ENCODE data around the gene OR2C3.
A peak's percentile ranks its signal among the peaks of the same experiment; 100 is the strongest.
"Not testable (repeated sequence)": the region's sequence is repeated elsewhere in the genome, so short reads cannot be mapped to it uniquely, and the experiment has no call there.

OR2C3 gene

DNA sequence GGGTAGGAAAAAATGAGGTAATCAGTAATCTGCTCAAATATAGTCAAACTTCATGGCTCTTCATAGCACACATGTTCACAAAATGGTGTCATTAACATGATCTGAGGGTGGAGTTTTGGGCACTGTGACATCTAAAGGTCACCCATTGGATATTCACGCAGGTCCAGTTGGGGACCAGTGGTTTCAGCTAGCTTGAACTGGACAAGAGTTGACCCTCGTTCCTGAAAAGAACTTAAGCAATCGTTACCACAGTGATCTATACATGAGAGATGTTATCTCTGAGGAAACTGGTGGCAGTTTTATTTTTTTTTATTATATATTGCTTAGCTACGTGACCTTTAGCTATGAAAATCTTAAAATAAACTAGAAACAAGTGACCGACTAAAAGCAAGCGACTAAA is 3.0 kb upstream of the OR2C3 start:
- no peak overlapping the region for H3K4me3 ChIP-seq (ENCODE audit: low read length)
- TF ChIP-seq, protein P1, sequence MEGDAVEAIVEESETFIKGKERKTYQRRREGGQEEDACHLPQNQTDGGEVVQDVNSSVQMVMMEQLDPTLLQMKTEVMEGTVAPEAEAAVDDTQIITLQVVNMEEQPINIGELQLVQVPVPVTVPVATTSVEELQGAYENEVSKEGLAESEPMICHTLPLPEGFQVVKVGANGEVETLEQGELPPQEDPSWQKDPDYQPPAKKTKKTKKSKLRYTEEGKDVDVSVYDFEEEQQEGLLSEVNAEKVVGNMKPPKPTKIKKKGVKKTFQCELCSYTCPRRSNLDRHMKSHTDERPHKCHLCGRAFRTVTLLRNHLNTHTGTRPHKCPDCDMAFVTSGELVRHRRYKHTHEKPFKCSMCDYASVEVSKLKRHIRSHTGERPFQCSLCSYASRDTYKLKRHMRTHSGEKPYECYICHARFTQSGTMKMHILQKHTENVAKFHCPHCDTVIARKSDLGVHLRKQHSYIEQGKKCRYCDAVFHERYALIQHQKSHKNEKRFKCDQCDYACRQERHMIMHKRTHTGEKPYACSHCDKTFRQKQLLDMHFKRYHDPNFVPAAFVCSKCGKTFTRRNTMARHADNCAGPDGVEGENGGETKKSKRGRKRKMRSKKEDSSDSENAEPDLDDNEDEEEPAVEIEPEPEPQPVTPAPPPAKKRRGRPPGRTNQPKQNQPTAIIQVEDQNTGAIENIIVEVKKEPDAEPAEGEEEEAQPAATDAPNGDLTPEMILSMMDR (conservative IDR thresholded peaks at IDR 0.05; ENCODE audit: low read depth, low read length) = no peak
- no peak for DNase-seq (ENCODE audit: low read depth)

DNA sequence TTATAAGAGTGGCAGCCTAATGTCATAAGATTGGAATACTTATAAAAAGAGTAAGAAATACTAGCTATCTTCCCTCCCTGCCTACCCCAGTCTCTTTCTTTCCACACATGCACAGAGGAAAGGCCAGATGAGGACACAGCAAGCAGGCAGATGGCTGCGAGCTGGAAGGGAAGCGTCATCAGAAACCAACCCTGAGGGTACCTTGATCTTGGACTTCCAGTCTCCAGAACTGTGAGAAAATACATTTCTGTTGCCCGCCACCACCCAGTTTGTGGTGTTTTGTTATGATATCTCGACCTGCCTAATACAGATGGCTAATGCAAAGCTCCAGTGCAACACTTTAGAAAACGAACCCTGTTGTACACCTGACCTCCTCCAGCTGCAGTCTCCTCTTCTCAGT is 2.3 kb upstream of the OR2C3 start:
- no peak for DNase-seq (ENCODE audit: low read depth)
- TF ChIP-seq, protein P1 (conservative IDR thresholded peaks at IDR 0.05; ENCODE audit: low read depth, low read length) = no peak
- no peak overlapping the region for H3K4me3 ChIP-seq (ENCODE audit: low read length)

DNA sequence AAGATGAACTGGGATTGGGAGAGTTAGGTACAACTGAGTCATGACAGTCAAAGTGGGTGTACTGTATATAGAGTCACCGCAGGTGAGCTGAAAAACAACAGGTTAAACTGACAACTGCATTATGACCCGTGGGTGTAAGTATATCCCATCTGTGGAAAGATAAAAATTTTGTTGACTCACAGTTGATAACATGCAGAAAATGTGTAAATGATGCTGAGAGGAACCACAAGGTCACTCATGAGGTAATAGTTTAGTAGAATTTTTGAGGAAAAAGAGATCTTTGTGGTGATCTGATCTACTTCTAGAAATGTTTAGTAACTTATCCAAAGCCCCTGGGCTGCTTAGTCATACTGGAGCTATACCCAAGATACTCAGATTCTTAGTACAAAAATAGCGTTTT is 838 bp downstream of the OR2C3 start:
- DNase-seq (ENCODE audit: low read depth) = no peak
- H3K4me3 ChIP-seq (ENCODE audit: low read length) = no peak overlapping the region
- TF ChIP-seq, protein P1 (conservative IDR thresholded peaks at IDR 0.05; ENCODE audit: low read depth, low read length) = no peak

DNA sequence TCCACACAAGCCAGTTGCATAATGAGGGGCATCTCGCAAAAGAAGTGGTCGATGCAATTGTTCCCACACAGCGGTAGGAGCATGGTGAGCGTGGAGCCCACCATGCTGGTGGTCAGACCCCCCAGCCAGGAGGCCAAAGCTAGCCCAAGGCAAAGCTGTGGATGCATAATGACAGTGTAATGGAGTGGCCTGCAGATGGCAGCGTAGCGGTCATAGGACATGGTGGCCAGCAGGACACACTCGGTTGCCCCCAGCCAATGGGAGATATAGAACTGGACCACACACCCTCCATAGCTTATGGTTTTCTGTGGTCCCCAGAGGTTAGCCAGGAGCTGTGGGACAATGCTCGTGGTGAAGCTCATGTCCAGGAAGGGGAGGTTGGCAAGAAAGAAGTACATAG is 4.3 kb downstream of the OR2C3 start:
- no peak for DNase-seq (ENCODE audit: low read depth)
- no peak overlapping the region for H3K4me3 ChIP-seq (ENCODE audit: low read length)
- TF ChIP-seq, protein P1 (conservative IDR thresholded peaks at IDR 0.05; ENCODE audit: low read depth, low read length) = peak; percentile 6

DNA sequence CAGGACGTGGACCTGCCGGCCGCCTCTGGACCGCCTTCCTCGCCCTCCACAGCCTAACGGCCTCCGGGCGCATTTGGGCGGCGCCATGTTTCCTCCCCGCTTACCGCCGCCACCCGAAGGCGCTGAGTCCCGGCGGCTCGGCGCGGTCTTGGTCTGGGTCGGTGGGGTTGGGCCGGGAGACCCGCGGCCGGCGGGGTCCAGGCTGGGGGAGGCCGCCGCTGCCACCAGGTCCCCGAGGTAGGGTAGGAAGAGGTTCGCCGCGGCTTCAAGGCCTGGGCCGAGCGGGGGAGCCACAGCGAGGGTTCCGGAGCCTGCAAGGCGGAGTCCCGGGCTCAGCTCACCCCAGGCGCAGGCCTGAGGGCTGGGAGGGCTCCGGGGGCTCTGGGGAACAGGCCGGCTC is 5.5 kb downstream of the OR2C3 start:
- H3K4me3 ChIP-seq (ENCODE audit: low read length) = no peak overlapping the region
- TF ChIP-seq, protein P1 (conservative IDR thresholded peaks at IDR 0.05; ENCODE audit: low read depth, low read length) = no peak
- DNase-seq (ENCODE audit: low read depth) = no peak

DNA sequence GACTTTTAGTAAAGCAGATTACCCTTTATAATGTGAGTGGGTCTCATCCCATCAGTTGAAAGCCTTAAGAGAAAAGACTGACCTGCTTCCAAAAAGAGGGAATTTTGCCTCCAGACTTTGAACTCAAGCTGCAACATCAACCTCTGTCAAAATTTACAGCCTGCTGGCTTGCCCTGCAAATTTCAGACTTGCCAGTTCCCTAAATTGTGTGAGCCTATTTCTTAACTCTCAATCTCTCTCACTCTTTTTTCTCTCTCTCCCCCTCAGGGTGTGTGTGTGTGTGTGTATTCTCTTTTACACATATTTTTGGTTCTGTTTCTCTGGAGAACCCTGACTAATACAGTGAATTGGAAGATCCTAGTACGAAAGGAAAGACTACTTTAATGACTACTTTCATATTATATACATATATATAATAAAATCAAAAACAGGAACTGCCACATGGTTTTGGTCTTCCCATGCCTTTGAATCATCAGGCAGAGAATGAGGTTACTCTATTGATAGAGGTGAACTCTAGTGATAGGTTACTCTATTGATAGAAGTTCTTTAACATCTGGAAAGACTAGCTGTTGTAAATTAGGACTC is 6.4 kb downstream of the OR2C3 start:
- TF ChIP-seq, protein P1 (conservative IDR thresholded peaks at IDR 0.05; ENCODE audit: low read depth, low read length) = no peak
- H3K4me3 ChIP-seq (ENCODE audit: low read length) = no peak overlapping the region
- DNase-seq (ENCODE audit: low read depth) = no peak

DNA sequence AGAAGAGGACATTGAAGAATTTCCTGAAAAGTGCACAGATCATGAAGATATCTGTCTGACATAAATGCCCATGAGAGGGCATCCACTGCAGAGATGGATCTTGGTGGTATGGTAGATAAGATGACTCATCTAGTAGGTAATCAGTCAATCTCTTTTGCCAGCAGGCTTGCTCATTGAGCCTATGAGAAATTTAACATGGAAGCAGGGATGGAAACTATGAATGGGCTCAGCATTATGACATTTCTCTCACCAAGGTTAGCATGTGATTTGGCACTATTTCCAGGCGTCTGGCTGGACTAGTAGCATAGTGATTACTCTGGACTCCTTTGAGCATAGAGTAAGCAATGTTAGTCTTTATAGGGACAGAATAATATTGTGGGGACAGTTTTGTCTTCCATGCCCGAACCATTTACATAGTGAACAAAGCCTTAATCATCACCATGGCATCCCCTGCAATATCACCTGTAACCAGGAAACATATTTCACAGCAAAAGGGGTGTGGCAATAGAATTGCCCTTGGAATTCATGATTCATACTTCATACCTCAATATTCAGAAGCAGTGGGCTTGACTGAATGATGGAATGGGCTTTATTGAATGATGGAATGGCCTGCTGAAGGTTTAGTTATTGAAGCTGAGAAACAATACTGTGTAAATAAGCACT is 7.3 kb downstream of the OR2C3 start:
- TF ChIP-seq, protein P1 (conservative IDR thresholded peaks at IDR 0.05; ENCODE audit: low read depth, low read length) = no peak
- no peak for DNase-seq (ENCODE audit: low read depth)

DNA sequence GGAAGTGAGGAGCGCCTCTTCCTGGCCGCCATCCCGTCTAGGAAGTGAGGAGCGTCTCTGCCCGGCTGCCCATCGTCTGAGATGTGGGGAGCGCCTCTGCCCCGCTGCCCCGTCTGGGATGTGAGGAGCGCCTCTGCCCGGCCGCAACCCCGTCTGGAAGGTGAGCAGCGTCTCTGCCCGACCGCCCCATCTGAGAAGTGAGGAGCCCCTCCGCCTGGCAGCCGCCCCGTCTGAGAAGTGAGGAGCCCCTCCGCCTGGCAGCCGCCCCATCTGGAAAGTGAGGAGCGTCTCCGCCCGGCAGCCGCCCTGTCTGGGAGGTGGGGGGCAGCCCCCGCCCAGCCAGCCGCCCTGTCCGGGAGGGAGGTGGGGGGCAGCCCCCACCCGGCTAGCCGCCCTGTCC is 14.4 kb downstream of the OR2C3 start:
- not testable (repeated sequence) for DNase-seq (ENCODE audit: low read depth); H3K4me3 ChIP-seq (ENCODE audit: low read length)

More for the DNA sequence above, 7.3 kb downstream of the OR2C3 start:
- H3K4me3 ChIP-seq (ENCODE audit: low read length) = no peak overlapping the region

Data from retinal pigment epithelial cell (primary cell).